Stimulated activated CD4-positive, alpha-beta T cell treated with anti-CD3 and anti-CD28 coated beads, Interleukin-4, amount 100 ng/mL, for 1 hour (primary cell): ENCODE data around the gene PCBD1.
"Not testable (repeated sequence)": the region's sequence is repeated elsewhere in the genome, so short reads cannot be mapped to it uniquely, and the experiment has no call there.

Source experiments
- DNase-seq: peaks from one replicate; pipeline ENCODE4 v3.0.0-alpha.2; 2020

The PCBD1 gene

DNA sequence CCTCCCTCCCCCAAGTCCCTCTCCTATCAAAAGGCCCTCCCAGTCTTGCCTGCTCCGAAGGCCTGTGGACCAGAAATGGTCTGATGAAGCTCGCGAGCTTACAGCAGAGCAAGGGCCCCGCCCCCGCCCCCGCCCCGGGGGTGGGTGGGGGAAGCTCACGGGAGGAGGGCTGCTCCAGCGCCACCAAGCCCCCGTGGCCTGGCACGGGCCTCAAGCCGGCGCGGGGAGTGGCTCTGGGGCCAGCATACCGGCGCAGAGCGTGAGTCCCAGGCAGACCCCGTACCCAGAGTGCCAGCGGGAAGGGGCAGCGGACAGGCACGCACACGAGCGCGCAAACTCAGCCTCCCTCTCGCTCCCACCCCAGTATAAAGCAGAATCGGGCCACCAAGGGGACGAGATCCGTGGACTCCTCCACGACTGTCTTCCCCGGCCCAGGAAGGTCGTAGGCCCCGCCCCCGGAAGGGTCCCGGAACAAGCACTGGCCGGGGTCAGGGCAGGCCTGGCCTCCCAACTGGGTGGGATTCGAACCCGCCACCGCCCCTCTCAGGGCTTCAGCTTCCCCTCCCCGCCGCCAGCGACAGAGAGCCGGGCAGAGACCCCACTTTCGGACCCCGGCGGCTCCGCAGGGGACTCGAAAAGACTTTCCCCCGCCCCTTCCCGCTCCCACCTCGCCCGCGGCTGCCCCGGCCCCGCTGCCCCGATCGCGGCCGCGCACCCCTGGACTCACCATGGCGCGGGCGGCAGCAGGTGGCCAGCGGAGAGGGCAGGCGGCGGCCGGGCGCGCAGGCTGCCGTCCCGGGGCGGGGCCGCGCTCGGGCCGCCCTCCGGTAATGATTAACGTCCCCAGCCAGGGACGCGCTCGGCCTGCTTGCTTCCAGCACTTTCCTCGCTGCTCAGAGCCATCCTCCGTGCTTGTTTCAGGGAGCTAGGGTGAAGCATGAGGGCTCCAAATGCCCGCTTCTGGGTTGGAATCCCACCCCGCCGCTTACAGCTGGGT is at the start of gene PCBD1:
PCBD1 (minus strand) TSS at position 762 of the 997 bp plus-strand sequence; CDS start at position 730, 32 bp downstream.
- DNase-seq: peak; percentile 71

DNA sequence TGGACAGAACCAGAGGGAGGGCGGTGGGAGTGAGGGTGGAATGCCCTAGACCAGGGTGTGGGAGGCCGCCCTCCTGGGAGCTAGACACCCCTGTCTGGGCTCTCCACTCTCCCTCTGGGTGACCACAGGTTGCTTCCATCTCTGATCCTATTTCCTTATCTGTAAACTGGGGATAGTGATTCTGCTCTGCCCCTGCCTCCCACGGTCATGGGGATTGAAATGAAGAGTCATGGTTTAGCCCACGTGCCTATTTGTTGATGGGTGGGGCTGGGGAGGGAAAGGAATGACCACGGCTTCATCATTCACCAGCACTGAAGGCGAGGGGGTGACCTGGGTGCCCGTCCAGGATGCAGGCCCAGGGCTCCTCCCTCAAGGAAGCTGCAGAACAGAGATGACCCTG is 49.3 kb upstream of the PCBD1 start:
- DNase-seq: no peak

DNA sequence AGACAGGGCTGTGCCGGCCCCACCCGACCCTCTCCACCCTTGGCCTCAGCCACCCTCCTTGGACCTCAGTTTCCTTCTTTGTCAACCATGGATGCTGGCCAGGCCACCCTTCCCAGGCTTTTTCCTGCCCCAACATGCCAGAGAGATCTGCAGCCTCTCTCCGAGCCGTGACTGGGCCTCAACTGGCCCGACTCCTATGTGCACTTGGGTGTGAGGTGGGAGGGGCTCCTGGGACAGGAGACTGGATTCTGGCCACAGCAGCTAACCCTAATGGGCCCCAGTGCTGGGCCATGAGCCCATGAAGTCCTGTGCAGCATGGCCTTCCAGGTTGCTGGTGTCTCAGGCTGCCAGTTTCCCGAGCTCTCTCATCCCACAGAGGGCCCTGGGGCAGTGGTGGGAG is 47.7 kb upstream of the PCBD1 start:
- no peak for DNase-seq

DNA sequence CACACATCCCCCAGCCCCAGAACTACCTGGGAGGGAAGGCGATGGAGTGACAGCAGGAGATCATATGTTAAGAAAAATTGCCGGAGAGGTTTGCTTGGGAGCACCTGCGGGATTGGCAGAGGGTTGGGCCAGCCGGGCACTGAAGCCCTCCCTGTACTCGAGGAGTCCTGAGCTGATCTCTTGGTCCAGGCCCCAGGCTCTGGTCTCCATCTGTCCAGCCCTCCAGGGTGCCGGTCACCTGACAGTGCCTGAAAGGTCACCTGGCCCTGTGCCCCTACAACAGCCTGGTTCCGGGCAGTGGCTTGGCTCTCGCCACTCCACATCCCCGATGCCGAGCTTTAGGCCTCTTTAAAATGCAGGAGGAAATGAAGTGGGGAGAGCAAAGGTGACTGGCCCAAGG is 47.3 kb upstream of the PCBD1 start:
- DNase-seq: no peak

DNA sequence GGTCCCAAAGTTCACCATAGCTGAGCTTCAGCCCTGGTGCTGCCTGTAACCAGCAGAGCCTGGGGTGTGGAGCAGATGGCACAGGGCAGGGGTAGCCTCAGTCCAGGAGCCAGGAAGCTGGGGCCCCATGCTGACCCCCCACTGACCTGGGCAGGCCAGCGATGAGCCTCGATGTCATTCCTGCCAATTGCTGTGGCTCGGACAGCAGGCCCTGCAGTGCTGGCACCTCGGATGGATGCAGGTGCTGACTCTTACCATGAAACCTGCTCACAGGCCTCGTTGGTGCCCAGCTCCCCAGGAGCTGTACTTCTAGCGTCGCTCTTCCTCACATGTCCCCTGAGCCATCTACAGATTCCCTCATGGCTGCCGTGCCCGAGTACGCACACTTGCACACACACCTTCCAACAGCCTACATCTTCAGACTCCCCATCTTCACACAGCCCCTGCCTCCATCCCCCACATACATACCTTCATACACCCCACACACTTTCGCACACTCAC is 46.8 kb upstream of the PCBD1 start:
- DNase-seq: no peak

- no peak for DNase-seq
Observed at GRCh38 chr10:70934701-70935100, 46.3 kb upstream of the PCBD1 start.

DNA sequence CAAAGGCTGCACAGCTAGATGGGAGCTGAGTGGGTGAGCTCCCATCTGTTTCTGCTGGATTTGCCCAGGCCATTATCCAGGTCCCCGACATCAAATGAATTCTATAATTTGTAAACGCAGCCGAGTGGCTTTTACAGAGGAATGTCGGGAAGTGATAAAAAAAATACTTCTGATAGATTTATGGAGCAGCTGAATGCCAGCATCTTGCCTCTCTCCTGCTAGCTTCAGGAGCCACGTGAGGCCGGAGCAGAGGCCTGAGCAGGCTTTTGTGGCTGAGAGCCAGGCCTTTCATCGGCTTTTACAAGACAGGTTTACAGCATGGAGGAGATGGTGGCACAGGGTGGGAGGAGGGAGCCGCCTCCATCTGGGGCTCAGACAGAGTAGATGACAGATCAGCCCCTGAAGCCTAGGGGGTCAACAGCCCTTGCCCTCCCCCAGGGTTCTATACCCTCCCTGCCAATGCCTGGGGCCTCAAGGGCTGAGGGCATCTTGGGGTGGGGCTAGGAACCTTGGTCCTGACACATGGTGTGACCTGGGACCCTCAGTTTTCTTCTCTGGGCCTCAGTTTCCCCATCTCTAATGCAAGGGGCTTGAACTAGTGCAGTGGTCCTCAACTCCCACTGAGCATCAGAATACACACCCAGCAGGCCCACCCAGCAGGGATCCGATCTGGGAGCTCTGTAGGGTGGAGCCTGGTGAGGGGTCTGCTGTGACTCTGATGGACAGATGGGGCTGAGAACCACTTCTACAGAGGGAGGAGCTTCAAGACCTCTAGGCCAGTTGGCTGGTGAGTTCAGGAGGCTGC is 44.2 kb upstream of the PCBD1 start:
- DNase-seq: no peak

DNA sequence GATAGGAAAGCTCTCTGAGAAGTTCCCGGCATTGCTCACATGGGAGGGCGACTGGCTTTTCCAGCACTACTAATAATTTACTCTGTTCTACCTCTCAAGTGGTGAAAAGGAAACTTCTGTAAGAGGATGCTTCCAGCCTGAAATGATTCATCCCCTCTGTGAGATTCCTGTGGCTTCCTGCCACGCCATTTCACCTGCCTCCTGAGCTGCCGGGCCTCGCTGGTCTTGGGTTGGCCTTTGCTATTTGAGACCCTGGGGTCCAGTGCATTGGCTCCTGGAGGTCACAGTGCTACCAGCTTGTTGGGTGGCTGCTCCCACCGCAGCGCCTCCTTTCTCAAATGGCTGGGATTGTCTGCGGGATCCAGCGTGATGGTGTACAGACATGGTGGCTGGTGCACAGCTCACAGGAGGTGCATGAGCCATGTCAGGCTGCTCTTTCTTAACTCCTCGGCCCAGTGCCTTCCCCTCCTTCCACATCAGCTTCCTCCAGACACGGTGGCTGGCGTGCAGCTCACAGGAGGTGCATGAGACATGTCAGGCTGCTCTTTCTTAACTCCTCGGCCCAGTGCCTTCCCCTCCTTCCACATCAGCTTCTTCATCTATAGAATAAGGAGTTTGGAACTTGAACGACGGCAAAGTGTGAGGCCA is 42.9 kb upstream of the PCBD1 start:
- no peak for DNase-seq

- no peak for DNase-seq
Observed at GRCh38 chr10:70930263-70931000, 42.1 kb upstream of the PCBD1 start.

DNA sequence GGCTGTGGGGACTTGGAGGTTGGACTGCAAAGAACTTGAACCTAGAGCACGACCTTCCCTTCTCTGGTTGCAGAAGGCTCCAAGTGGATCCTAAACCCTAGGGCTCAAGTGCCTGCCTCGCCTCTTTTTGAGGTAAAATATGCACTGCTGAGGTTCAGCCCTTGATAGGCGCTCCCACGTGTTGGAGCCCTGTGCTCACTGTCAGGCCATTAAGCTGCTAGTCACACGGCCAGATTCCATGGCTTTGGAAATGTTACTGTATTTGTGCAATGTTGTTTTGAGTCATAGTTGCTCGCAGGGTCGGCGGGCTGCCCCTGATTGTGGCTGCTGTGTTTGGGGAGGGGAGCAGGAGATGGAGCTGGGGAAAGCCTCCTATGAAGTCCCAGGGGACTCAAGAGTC is 39.8 kb upstream of the PCBD1 start:
- no peak for DNase-seq

DNA sequence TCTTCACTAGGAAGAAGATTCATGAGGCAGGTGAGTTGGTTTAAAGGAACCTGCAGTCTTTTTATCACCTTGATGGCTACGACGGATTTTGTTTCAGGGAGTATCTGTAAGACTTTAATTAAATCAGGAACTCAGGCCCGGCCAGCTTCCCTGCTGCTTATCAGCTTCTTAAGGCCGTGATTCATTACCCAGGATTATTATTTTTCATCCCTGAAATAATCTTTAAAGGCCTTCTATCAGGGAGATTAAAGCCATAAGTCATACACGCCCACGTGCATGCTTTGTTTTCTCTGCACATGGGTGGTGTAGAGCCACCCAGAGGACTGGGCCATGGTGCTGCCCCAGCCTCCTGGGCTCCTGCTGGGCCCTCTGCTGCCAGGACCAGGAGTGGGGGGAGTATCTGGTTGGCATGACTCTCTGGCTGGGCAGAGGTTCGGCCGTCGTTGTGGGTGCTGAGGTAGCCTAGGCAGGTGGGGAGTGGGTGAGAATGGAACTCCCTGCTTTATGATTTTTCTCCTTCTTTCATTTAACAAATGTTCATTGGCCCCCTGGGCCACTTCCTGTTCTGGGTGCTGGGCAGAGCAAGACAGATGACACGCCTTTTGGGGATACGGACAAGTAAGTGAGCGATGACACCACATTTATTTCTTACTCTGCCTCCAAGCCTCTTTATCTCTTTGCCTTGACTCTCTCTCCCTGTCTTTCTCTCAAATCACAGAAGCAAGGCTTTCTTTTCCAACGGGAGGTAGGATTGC is 39.0 kb upstream of the PCBD1 start:
- DNase-seq: no peak

DNA sequence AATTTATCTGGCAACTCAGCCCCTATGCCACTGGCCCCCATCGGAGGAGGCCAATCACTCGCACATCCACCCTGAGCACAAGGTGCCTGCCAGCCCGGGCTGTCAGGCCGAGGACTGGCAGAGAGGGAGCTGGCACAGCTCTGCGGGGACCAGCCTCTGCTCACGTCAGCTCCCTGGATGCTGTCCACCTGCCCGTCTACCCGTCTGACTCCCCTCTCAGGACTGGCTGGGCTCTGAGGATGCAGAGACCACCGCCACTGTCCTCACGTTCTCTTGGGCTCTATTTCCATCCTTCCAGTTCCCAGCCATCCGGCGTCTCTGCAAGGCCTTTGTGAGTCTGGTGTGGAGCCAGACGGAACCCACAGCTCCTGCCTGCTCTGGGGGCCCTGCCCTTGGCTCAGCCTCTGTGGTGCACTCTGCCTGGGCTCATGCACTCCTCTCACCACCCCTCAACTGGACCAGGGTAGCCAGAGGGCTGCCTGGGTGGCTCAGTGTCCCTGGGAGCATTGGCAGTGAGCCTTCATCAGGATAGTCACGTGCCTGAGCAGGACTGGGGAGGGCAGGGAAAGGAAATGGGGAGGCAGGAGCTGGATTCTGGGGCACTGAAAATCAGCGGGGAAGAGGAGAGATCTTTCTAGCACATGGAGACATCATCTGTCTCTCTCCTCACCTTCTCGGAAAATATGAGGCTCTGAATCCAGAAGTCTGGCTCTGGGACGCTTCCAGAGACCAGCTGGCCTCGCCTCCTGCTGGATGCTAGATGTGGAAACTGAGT is 38.0 kb upstream of the PCBD1 start:
- DNase-seq: no peak

- DNase-seq: peak; percentile 64
Observed at GRCh38 chr10:70925377-70926225, 37.2 kb upstream of the PCBD1 start.

GRCh38 chr10:70923696-70924095 is 35.3 kb upstream of the PCBD1 start:
- no peak for DNase-seq

DNA sequence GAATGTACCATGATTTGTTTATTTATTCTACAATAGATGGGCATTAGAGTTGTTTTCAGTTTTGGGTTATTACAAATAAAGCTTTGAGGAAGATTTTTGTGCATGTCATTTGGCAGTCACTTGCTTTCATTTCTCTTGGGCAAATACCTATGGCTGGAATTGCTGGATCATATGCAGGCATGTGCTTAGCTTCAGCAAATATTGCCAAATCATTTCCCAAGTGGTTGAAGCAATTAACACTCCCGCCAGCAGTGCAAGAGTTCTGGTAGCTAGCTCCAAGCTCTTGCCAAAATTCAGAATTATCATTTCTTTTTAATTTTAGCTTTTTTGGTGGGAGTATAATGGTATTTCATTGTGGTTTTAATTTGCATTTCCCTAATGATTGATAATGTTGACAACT is 32.9 kb upstream of the PCBD1 start:
- DNase-seq: no peak

DNA sequence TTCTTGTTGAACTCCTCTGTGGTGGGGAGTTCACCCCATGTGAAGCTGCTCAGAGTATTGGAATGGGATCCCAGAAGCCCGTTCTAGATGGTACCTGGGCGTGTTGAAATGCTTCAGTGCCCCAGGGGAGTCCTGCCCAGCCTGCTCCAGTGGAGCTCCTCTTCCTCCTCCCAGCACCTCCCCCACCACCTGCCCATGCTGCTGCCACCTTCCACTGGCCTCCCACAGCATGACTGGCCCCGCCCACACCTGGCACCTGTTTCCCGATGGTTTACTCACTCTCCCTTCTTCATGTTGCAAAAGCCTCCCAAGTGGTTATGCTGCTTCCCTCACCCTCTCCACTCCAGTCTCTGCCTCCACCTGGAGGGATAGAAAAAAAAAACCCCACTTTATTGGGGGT is 32.2 kb upstream of the PCBD1 start:
- DNase-seq: no peak

GRCh38 chr10:70919906-70920305 is 31.5 kb upstream of the PCBD1 start:
- not testable (repeated sequence) for DNase-seq

GRCh38 chr10:70918851-70919530 is 30.6 kb upstream of the PCBD1 start:
- DNase-seq: no peak

GRCh38 chr10:70917635-70918034 is 29.3 kb upstream of the PCBD1 start:
- no peak for DNase-seq
